ENCODE measurements around the gene TNFSF10. TPM values are rescaled to one million over a fixed set of nuclear protein-coding genes. Genes with fewer than 3 reads are reported as not detected.

The TNFSF10 gene
- total and polyA plus RNA-seq, 10 of the 15 experiments (the other 5 are each of a cell fraction or from before 2014, with no cell fraction given): 2.1 to 12.3 (median 4.4) TPM

DNA sequence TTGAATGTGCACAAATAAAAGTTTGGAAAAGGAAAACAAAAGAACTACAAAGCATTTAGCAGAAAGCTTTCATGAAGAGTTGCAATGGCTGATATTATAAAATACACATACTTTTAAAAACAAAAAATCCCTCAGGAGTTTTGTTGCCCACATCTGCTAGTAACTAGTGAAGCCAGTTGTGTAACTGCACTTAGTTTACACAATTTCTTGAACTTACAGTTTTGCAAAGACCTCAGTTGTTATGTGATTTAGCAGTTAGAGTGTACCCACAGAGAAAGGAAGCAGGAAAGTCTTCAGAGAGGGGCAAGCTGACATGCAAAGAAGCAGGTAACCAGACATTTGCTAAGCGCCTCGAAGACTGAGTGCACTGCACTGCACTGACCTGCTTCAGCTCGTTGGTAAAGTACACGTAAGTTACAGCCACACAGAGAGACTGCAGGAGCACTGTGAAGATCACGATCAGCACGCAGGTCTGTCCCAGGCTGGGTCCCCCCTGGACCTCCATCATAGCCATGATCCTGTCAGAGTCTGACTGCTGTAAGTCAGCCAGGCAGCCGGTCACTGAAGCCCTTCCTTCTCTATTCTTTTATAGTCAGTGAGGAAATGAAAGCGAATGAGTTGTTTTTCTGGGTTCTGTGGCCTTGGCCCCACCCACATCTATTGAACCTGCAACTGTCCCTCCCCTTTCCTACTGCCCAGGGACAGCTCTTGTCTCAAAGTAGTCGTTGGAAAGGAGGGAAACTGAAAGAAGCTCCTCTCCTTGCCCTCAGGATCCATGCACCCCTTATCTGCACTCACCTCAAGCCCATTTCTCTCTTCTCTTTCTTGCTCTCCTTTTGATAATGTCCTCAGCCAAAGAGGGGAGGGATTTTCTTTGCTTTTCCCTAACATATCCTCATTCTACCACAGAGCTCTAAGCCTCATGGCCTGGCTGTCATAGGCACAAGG, at the start of gene TNFSF10 (continued):
- TF ChIP-seq ATF7 (IDR thresholded peaks at IDR 0.05; ENCODE audit: low read depth) (no peak), DPF2 (IDR thresholded peaks at IDR 0.05) (0 out of 2 replicates have a peak, but pooled peaks have one; percentile 43), NFXL1 (IDR thresholded peaks at IDR 0.05; ENCODE audit: borderline replicate concordance) (no peak), CBX3 (IDR thresholded peaks at IDR 0.05; ENCODE audit: borderline replicate concordance, low read depth) (no peak), BCL11A (IDR thresholded peaks at IDR 0.05; ENCODE audit: low read depth, low read length) (no peak), IKZF1 (conservative IDR thresholded peaks at IDR 0.05) (peak; percentile 60), EP300 (IDR thresholded peaks at IDR 0.05; ENCODE audit: borderline replicate concordance in 1 of 2, control insufficient read depth in 1 of 2, low read depth in 2 of 2, low read length in 2 of 2) (no peak), KLF5 (IDR thresholded peaks at IDR 0.05; ENCODE audit: partially characterized antibody) (no peak), ZNF24 (IDR thresholded peaks at IDR 0.05) (no peak), LARP7 (IDR thresholded peaks at IDR 0.05) (no peak), ZZZ3 (IDR thresholded peaks at IDR 0.05; ENCODE audit: control insufficient read depth, insufficient read length, low read depth) (no peak), POLR2AphosphoS2 (IDR thresholded peaks at IDR 0.05; ENCODE audit: low read depth, low read length) (0 out of 2 replicates have a peak, but pooled peaks have one; percentile 44), TAF1 (IDR thresholded peaks at IDR 0.05; ENCODE audit: borderline replicate concordance, low read depth, low read length) (peak; percentile 70)
- TF ChIP-seq, protein P1, sequence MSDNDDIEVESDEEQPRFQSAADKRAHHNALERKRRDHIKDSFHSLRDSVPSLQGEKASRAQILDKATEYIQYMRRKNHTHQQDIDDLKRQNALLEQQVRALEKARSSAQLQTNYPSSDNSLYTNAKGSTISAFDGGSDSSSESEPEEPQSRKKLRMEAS (IDR thresholded peaks at IDR 0.05; ENCODE audit: low read depth, low read length): no peak
- TF ChIP-seq, protein P2, sequence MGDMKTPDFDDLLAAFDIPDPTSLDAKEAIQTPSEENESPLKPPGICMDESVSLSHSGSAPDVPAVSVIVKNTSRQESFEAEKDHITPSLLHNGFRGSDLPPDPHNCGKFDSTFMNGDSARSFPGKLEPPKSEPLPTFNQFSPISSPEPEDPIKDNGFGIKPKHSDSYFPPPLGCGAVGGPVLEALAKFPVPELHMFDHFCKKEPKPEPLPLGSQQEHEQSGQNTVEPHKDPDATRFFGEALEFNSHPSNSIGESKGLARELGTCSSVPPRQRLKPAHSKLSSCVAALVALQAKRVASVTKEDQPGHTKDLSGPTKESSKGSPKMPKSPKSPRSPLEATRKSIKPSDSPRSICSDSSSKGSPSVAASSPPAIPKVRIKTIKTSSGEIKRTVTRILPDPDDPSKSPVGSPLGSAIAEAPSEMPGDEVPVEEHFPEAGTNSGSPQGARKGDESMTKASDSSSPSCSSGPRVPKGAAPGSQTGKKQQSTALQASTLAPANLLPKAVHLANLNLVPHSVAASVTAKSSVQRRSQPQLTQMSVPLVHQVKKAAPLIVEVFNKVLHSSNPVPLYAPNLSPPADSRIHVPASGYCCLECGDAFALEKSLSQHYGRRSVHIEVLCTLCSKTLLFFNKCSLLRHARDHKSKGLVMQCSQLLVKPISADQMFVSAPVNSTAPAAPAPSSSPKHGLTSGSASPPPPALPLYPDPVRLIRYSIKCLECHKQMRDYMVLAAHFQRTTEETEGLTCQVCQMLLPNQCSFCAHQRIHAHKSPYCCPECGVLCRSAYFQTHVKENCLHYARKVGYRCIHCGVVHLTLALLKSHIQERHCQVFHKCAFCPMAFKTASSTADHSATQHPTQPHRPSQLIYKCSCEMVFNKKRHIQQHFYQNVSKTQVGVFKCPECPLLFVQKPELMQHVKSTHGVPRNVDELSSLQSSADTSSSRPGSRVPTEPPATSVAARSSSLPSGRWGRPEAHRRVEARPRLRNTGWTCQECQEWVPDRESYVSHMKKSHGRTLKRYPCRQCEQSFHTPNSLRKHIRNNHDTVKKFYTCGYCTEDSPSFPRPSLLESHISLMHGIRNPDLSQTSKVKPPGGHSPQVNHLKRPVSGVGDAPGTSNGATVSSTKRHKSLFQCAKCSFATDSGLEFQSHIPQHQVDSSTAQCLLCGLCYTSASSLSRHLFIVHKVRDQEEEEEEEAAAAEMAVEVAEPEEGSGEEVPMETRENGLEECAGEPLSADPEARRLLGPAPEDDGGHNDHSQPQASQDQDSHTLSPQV (IDR thresholded peaks at IDR 0.05): no peak
- TF ChIP-seq, protein P3, sequence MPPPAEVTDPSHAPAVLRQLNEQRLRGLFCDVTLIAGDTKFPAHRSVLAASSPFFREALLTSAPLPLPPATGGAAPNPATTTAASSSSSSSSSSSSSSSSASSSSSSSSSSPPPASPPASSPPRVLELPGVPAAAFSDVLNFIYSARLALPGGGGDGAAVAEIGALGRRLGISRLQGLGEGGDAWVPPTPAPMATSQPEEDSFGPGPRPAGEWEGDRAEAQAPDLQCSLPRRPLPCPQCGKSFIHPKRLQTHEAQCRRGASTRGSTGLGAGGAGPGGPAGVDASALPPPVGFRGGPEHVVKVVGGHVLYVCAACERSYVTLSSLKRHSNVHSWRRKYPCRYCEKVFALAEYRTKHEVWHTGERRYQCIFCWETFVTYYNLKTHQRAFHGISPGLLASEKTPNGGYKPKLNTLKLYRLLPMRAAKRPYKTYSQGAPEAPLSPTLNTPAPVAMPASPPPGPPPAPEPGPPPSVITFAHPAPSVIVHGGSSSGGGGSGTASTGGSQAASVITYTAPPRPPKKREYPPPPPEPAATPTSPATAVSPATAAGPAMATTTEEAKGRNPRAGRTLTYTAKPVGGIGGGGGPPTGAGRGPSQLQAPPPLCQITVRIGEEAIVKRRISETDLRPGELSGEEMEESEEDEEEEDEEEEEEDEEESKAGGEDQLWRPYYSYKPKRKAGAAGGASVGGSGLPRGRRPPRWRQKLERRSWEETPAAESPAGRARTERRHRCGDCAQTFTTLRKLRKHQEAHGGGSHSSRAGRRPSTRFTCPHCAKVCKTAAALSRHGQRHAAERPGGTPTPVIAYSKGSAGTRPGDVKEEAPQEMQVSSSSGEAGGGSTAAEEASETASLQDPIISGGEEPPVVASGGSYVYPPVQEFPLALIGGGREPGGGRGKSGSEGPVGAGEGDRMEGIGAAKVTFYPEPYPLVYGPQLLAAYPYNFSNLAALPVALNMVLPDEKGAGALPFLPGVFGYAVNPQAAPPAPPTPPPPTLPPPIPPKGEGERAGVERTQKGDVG (CRISPR knock-in tag; IDR thresholded peaks at IDR 0.05): no peak
- TF ChIP-seq, protein P4, sequence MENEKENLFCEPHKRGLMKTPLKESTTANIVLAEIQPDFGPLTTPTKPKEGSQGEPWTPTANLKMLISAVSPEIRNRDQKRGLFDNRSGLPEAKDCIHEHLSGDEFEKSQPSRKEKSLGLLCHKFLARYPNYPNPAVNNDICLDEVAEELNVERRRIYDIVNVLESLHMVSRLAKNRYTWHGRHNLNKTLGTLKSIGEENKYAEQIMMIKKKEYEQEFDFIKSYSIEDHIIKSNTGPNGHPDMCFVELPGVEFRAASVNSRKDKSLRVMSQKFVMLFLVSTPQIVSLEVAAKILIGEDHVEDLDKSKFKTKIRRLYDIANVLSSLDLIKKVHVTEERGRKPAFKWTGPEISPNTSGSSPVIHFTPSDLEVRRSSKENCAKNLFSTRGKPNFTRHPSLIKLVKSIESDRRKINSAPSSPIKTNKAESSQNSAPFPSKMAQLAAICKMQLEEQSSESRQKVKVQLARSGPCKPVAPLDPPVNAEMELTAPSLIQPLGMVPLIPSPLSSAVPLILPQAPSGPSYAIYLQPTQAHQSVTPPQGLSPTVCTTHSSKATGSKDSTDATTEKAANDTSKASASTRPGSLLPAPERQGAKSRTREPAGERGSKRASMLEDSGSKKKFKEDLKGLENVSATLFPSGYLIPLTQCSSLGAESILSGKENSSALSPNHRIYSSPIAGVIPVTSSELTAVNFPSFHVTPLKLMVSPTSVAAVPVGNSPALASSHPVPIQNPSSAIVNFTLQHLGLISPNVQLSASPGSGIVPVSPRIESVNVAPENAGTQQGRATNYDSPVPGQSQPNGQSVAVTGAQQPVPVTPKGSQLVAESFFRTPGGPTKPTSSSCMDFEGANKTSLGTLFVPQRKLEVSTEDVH (IDR thresholded peaks at IDR 0.05; ENCODE audit: low read depth, partially characterized antibody): no peak

Data from GM12878 (cell line).